HEK293 (cell line): Measurements from ENCODE around the gene GPR18.

Experiments used
- CTCF ChIA-PET: fragments of 350-600 bp; formaldehyde crosslinking; extraction: SDS; loops from one replicate; lab custom pipeline; 2021; ENCODE audit warnings: antibody characterized with exemption; lab: Yijun Ruan, JAX
- POLR2A ChIA-PET: fragments of 300-600 bp; formaldehyde crosslinking; extraction: SDS; loops from one replicate; lab custom pipeline; 2020; ENCODE audit warnings: antibody characterized with exemption, inconsistent platforms; lab: Yijun Ruan, JAX
- H3K27ac ChIP-seq: fragments of 200-500 bp; sonication (Bioruptor generic); 2 replicates; pipeline ENCODE4 v1.5.1; 2014; ENCODE audit warnings: low read depth, low read length, control low read depth, inconsistent platforms; ENCODE audit errors: extremely low read depth
- H3K36me3 ChIP-seq, 2 experiments: fragments of 200-500 bp in 1 of 2; sonication (Bioruptor generic) in 1 of 2; 1 replicate in 1 of 2; 2 replicates in 1 of 2; pipeline ENCODE4 v1.5.1; 2014 to 2017; ENCODE audit warnings: inconsistent platforms in 2 of 2, low read length in 2 of 2; ENCODE audit not compliant: control insufficient read depth in 2 of 2, insufficient read depth in 1 of 2
- H3K4me1 ChIP-seq: fragments of 200-500 bp; sonication (Bioruptor generic); 2 replicates; pipeline ENCODE4 v1.5.1; 2014; ENCODE audit warnings: mild to moderate bottlenecking, low read length, inconsistent platforms; ENCODE audit not compliant: control insufficient read depth, insufficient read depth
- H3K4me3 ChIP-seq: 2 replicates; pipeline ENCODE4 v1.5.1; 2011; ENCODE audit warnings: low read depth, mild to moderate bottlenecking, control low read depth, low read length, moderate library complexity
- H3K9me3 ChIP-seq: fragments of 200-500 bp; sonication (Bioruptor generic); 2 replicates; pipeline ENCODE4 v1.5.1; 2014; ENCODE audit warnings: low read depth, low read length, inconsistent platforms; ENCODE audit not compliant: control insufficient read depth, insufficient read depth
- MEIS1 ChIP-seq: sonication (generic); formaldehyde crosslinking; IDR thresholded peaks from 2 replicates; pipeline ENCODE4 v1.8.1; 2022; ENCODE audit warnings: missing genetic modification reagents, mild to moderate bottlenecking, borderline replicate concordance
- PRDM1 ChIP-seq: fragments of 450-650 bp; formaldehyde crosslinking; IDR thresholded peaks from 2 replicates; pipeline ENCODE4; 2016; ENCODE audit warnings: missing biosample characterization, missing genetic modification characterization
- SETDB1 ChIP-seq: IDR thresholded peaks from one replicate; pipeline ENCODE4 v1.6.1; 2017; ENCODE audit warnings: mild to moderate bottlenecking, low read length, moderate library complexity, mixed read lengths; ENCODE audit not compliant: insufficient read length
- TSHZ1 ChIP-seq: fragments of 450-650 bp; formaldehyde crosslinking; IDR thresholded peaks from 2 replicates; pipeline ENCODE4 v1.5.1; 2016; ENCODE audit warnings: missing biosample characterization, missing genetic modification characterization, borderline replicate concordance
- ZBTB10 ChIP-seq: fragments of 450-650 bp; formaldehyde crosslinking; IDR thresholded peaks from 2 replicates; pipeline ENCODE4 v1.5.1; 2016; ENCODE audit warnings: missing biosample characterization, missing genetic modification characterization
- ZBTB17 ChIP-seq: fragments of 450-650 bp; formaldehyde crosslinking; IDR thresholded peaks from 2 replicates; pipeline ENCODE4 v1.5.1; 2016; ENCODE audit warnings: missing biosample characterization, missing genetic modification characterization
- ZBTB48 ChIP-seq: fragments of 450-650 bp; formaldehyde crosslinking; IDR thresholded peaks from 2 replicates; pipeline ENCODE4 v1.5.1; 2016; ENCODE audit warnings: missing biosample characterization, missing genetic modification characterization
- ZBTB6 ChIP-seq: fragments of 450-650 bp; formaldehyde crosslinking; IDR thresholded peaks from 2 replicates; pipeline ENCODE4 v1.5.1; 2017; ENCODE audit warnings: missing biosample characterization, missing genetic modification characterization
- ZFP69B ChIP-seq: fragments of 450-650 bp; formaldehyde crosslinking; IDR thresholded peaks from 2 replicates; pipeline ENCODE4 v1.5.1; 2016; ENCODE audit warnings: missing biosample characterization, missing genetic modification characterization
- ZIC2 ChIP-seq: fragments of 450-650 bp; formaldehyde crosslinking; IDR thresholded peaks from 2 replicates; pipeline ENCODE4 v1.5.1; 2016; ENCODE audit warnings: missing biosample characterization, missing genetic modification characterization
- ZNF114 ChIP-seq: fragments of 450-650 bp; formaldehyde crosslinking; IDR thresholded peaks from 2 replicates; pipeline ENCODE4 v1.5.0; 2017; ENCODE audit warnings: missing biosample characterization, missing genetic modification characterization
- ZNF19 ChIP-seq: fragments of 450-650 bp; formaldehyde crosslinking; IDR thresholded peaks from 2 replicates; pipeline ENCODE4; 2016; ENCODE audit warnings: missing biosample characterization, missing genetic modification characterization, low read depth
- ZNF280C ChIP-seq: fragments of 450-650 bp; formaldehyde crosslinking; IDR thresholded peaks from 2 replicates; pipeline ENCODE4 v1.5.1; 2016; ENCODE audit warnings: missing biosample characterization, missing genetic modification characterization
- ZNF366 ChIP-seq: fragments of 450-650 bp; formaldehyde crosslinking; conservative IDR thresholded peaks from 2 replicates; pipeline ENCODE4 v1.5.1; 2016; ENCODE audit warnings: missing biosample characterization, missing genetic modification characterization
- ZNF548 ChIP-seq: fragments of 450-650 bp; formaldehyde crosslinking; IDR thresholded peaks from 2 replicates; pipeline ENCODE4 v1.5.1; 2016; ENCODE audit warnings: missing biosample characterization, missing genetic modification characterization
- ZNF585B ChIP-seq: fragments of 450-650 bp; formaldehyde crosslinking; IDR thresholded peaks from 2 replicates; pipeline ENCODE4 v1.5.1; 2016; ENCODE audit warnings: missing biosample characterization, missing genetic modification characterization
- ZNF621 ChIP-seq: fragments of 450-650 bp; formaldehyde crosslinking; IDR thresholded peaks from 2 replicates; pipeline ENCODE4 v1.5.1; 2017; ENCODE audit warnings: missing biosample characterization, missing genetic modification characterization
- ZNF639 ChIP-seq: fragments of 450-650 bp; formaldehyde crosslinking; IDR thresholded peaks from 2 replicates; pipeline ENCODE4 v1.5.1; 2016; ENCODE audit warnings: missing biosample characterization, missing genetic modification characterization
- ZSCAN16 ChIP-seq: fragments of 450-650 bp; formaldehyde crosslinking; IDR thresholded peaks from 2 replicates; pipeline ENCODE4 v1.5.1; 2016; ENCODE audit warnings: missing biosample characterization, missing genetic modification characterization

Gene GPR18

GRCh38 chr13:99301056-99301838 is 43.1 kb upstream of the GPR18 start:
- no peaks in the 10 kb centered on the region for H3K36me3 ChIP-seq
- no peak for TF ChIP-seq ZNF639 (tag by site-specific recombination)
- TF ChIP-seq ZSCAN16 (tag by site-specific recombination): no peak
- TF ChIP-seq ZFP69B (tag by site-specific recombination): no peak
- TF ChIP-seq SETDB1: no peak
- TF ChIP-seq ZNF280C (tag by site-specific recombination): no peak
- TF ChIP-seq PRDM1 (tag by site-specific recombination): no peak
- H3K4me3 ChIP-seq: no peak overlapping the region
- no peak overlapping the region for H3K27ac ChIP-seq
- peaks cover 3% of the 10 kb centered on the region; the same call in 1 of the 2 replicates for H3K4me1 ChIP-seq
- POLR2A ChIA-PET: no interaction called here
- no peaks in the 10 kb centered on the region for H3K9me3 ChIP-seq
- CTCF ChIA-PET: interaction anchor here (0.7 to 0.9 kb wide), 2 partner anchors 35 to 44 kb away, joined by 3 read pairs; no protein-coding TSS in a partner anchor

GRCh38 chr13:99299920-99300341 is 41.8 kb upstream of the GPR18 start:
- Histone ChIP-seq H3K27ac (no peak overlapping the region), H3K9me3 (no peaks in the 10 kb centered on the region), H3K4me1 (no peaks in the 10 kb centered on the region), H3K36me3 (no peaks in the 10 kb centered on the region), H3K4me3 (no peak overlapping the region)
- ChIA-PET POLR2A (no interaction called here), CTCF (interaction anchor here (0.6 to 1.0 kb wide), 2 partner anchors 124 to 143 kb away, joined by 3 to 4 read pairs; no protein-coding TSS in a partner anchor)
- no peak for TF ChIP-seq ZBTB10 (tag by site-specific recombination)
- no peak for TF ChIP-seq ZIC2
- TF ChIP-seq ZNF366 (tag by site-specific recombination): no peak
- TF ChIP-seq ZNF548 (tag by site-specific recombination): no peak

GRCh38 chr13:99299256-99299919 is 41.2 kb upstream of the GPR18 start:
- ChIA-PET CTCF (interaction anchor here (0.6 to 1.0 kb wide), 2 partner anchors 123 to 143 kb away, joined by 3 to 4 read pairs; no protein-coding TSS in a partner anchor), POLR2A (no interaction called here)
- Histone ChIP-seq H3K27ac (no peak overlapping the region), H3K36me3 (no peaks in the 10 kb centered on the region), H3K4me3 (no peak overlapping the region), H3K4me1 (no peaks in the 10 kb centered on the region), H3K9me3 (no peaks in the 10 kb centered on the region)
- TF ChIP-seq ZNF19 (tag by site-specific recombination): no peak
- TF ChIP-seq ZNF114 (tag by site-specific recombination): no peak
- no peak for TF ChIP-seq ZNF621 (tag by site-specific recombination)
- TF ChIP-seq MEIS1 (CRISPR knock-in tag): no peak
- no peak for TF ChIP-seq TSHZ1 (tag by site-specific recombination)
- no peak for TF ChIP-seq ZBTB48 (tag by site-specific recombination)
- no peak for TF ChIP-seq ZBTB6
- no peak for TF ChIP-seq ZNF585B (tag by site-specific recombination)
- no peak for TF ChIP-seq ZBTB17
